KOPT-K1 (cell line): Measurements from ENCODE around the gene ST7.

ENCODE experiments used
- H3K27ac ChIP-seq: fragments of 200-600 bp; sonication (generic); 2 replicates; pipeline ENCODE4 v1.5.1; 2016; ENCODE audit warnings: antibody characterized with exemption, mild to moderate bottlenecking, low read depth, low read length; ENCODE audit not compliant: poor library complexity, severe bottlenecking
- H3K36me3 ChIP-seq: fragments of 200-600 bp; sonication (generic); 2 replicates; pipeline ENCODE4 v1.5.1; 2017; ENCODE audit warnings: antibody characterized with exemption, mild to moderate bottlenecking, low read length, moderate library complexity; ENCODE audit not compliant: insufficient read depth
- H3K9me3 ChIP-seq: fragments of 200-600 bp; sonication (generic); 2 replicates; pipeline ENCODE4 v1.5.1; 2017; ENCODE audit warnings: antibody characterized with exemption, low read length, mild to moderate bottlenecking; ENCODE audit not compliant: insufficient read depth, poor library complexity, severe bottlenecking

The ST7 gene, protein sequence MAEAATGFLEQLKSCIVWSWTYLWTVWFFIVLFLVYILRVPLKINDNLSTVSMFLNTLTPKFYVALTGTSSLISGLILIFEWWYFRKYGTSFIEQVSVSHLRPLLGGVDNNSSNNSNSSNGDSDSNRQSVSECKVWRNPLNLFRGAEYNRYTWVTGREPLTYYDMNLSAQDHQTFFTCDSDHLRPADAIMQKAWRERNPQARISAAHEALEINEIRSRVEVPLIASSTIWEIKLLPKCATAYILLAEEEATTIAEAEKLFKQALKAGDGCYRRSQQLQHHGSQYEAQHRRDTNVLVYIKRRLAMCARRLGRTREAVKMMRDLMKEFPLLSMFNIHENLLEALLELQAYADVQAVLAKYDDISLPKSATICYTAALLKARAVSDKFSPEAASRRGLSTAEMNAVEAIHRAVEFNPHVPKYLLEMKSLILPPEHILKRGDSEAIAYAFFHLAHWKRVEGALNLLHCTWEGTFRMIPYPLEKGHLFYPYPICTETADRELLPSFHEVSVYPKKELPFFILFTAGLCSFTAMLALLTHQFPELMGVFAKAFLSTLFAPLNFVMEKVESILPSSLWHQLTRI

GRCh38 chr7:116953372-116953905 is at the start of gene ST7:
TSS of gene ST7 (plus strand) at chr7:116953501. CDS start at chr7:116953541, 40 bp downstream.
- no peak within 1 kb of the TSS for H3K27ac ChIP-seq
- H3K36me3 ChIP-seq, result no peaks in the 10 kb centered on the region
- H3K9me3 ChIP-seq, result peaks cover 4% of the 10 kb centered on the region

DNA sequence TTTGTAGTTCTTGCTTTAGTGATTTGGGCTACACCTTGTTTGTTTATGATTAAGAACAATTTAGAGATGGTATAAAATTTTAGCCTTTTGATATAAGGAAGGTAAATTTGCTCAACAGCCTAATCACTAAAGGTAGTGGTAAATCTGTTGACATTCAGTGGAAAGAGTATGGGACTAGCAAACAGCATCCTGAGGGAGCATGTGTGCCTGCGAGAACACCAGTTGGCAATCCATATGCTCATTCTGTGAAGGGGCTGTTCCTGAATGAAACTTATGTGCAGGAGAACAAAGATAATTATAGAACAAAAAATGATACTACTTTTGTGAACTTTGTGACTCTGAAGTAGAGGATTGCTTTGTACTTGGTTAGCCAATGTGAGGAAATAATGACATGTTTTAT is 46.9 kb upstream of the ST7 start:
- Histone ChIP-seq H3K36me3 (peaks cover 92% of the 10 kb centered on the region), H3K27ac (no peak overlapping the region), H3K9me3 (no peaks in the 10 kb centered on the region)

GRCh38 chr7:116910383-116910782 is 42.9 kb upstream of the ST7 start:
- peaks cover 93% of the 10 kb centered on the region for H3K36me3 ChIP-seq
- no peak overlapping the region for H3K27ac ChIP-seq

GRCh38 chr7:116911801-116912200 is 41.5 kb upstream of the ST7 start:
- H3K36me3 ChIP-seq, result peaks cover 93% of the 10 kb centered on the region
- no peak overlapping the region for H3K27ac ChIP-seq
- H3K9me3 ChIP-seq, result no peaks in the 10 kb centered on the region

More at GRCh38 chr7:116910383-116910782, 42.9 kb upstream of the ST7 start:
- no peaks in the 10 kb centered on the region for H3K9me3 ChIP-seq

DNA sequence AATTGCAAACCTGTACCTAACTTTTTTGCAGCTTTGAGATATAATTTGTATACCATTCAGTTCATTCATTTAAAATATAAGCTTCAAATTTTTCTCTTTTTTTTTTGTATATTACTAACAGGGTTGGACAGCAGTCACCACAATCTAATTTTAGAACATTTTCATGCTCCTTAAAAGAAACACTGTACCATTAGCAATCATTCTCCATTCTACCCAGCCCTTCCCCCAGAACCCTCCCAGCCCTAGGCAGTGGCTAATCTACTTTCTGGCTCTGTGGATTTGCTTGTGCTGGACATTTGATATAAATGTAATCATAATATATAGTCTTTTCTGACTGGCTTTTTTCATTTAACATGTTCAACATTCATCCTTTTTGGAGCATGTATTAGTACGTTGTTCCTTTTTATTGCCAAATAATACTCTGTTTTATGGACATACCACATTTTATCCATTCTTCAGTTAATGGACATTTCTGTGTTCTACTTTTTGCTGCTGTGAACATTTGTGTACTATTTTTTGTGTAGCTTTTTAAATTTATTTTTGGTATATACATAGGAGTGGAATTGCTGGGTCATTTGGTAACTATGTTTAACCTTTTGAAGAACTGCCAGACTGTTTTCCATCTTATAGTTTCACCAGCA is 40.9 kb upstream of the ST7 start:
- H3K27ac ChIP-seq, result no peak overlapping the region
- no peaks in the 10 kb centered on the region for H3K9me3 ChIP-seq
- peaks cover 92% of the 10 kb centered on the region for H3K36me3 ChIP-seq

GRCh38 chr7:116918704-116919103 is 34.6 kb upstream of the ST7 start:
- peaks cover 60% of the 10 kb centered on the region for H3K36me3 ChIP-seq
- H3K27ac ChIP-seq, result no peak overlapping the region
- H3K9me3 ChIP-seq, result no peaks in the 10 kb centered on the region

- Histone ChIP-seq H3K36me3 (peaks cover 46% of the 10 kb centered on the region), H3K9me3 (no peaks in the 10 kb centered on the region), H3K27ac (no peak overlapping the region)
These were observed 32.9 kb upstream of the ST7 start for GRCh38 chr7:116920359-116920758.

- Histone ChIP-seq H3K9me3 (no peaks in the 10 kb centered on the region), H3K27ac (no peak overlapping the region), H3K36me3 (peaks cover 26% of the 10 kb centered on the region)
These were observed 30.8 kb upstream of the ST7 start for GRCh38 chr7:116922545-116922944.

GRCh38 chr7:116924741-116925140 is 28.6 kb upstream of the ST7 start:
- H3K9me3 ChIP-seq, result no peaks in the 10 kb centered on the region
- peaks cover 9% of the 10 kb centered on the region; the same call in 1 of the 2 replicates for H3K36me3 ChIP-seq
- H3K27ac ChIP-seq, result no peak overlapping the region

DNA sequence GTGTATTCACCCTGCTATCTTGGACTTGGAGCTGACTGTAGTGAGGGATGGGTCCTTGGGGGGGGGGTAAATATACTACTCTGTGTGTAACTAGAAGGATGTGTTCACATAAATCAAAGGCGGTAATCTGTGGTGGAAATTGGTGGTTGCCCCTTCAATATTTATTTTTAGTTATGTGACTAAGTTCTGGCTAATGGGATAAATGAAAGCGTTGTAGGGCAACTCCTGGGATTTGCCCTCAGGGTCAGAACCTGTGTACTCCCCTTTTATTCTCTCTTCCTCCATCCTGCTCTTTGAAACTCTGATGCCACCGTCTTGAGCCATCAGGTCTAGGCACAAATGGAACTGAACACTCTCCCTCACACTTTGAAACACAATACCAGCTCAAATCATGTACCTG is 24.3 kb upstream of the ST7 start:
- Histone ChIP-seq H3K27ac (no peak overlapping the region), H3K9me3 (no peaks in the 10 kb centered on the region), H3K36me3 (no peaks in the 10 kb centered on the region)

DNA sequence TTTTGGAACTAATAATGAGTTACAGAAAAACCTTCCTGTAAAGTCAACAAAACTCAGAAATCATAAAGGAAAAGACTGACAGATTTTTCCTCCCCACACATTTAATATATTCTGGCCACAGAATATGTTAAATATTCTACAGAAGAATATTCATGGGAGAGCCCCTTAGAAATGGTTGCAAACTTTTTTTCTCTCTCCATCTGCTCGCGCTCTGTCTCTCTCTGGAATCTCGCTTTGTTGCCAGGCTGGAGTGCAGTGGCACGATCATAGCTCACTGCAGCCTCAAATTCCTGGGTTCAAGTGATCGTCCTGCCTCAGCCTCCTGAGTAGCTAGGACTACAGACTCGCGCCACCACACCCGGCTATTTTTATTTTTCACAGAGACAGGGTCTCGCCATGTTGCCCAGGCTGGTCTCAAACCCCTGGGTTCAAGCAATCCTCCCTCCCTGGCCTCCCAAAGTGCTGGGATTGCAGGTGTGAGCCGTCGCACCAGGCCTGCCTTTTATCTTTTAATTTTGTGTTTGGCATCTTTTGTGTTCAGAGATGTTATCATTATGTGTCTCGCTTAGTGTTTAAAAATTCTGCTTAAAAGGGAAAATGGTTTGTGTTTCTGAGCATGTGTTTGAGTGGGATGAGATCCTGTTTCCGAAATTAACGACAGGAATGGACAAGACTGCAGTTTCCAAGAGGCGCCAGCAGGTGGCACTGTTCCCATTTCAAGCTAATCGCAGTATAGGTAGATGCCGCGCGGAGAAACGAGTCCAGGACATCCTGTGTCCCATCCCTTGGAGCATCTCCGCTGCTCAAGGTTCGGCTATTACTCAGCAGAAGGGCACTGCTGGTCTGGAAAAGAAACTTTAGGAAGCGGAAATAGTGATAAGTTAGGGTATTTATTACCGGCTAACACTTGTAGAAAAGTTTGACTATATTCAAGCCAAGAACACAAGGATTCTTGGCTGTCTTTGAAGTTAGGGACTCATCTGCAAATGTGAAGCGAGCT is 23.1 kb upstream of the ST7 start:
- H3K9me3 ChIP-seq, result no peaks in the 10 kb centered on the region
- H3K27ac ChIP-seq, result no peak overlapping the region
- no peaks in the 10 kb centered on the region for H3K36me3 ChIP-seq

DNA sequence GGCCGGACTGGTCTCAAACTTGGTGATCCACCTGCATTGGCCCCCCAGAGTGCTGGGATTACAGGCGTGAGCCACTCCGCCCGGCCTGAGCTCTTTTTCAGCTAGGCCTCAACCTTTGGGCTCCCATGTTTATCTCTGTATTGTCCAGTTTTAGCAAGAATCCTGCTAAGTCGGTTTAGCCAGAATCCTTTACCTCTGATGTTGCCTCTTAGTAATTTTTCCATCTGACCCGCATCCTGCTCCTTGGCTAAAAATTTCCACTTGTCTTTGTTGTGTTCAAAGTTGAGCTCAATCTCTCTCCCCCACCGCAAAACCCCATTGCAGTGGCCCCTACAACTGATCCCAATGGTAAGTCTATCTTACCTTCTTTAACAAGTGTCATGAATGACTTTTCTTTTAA is 20.7 kb upstream of the ST7 start:
- Histone ChIP-seq H3K9me3 (no peaks in the 10 kb centered on the region), H3K36me3 (no peaks in the 10 kb centered on the region), H3K27ac (no peak overlapping the region)

DNA sequence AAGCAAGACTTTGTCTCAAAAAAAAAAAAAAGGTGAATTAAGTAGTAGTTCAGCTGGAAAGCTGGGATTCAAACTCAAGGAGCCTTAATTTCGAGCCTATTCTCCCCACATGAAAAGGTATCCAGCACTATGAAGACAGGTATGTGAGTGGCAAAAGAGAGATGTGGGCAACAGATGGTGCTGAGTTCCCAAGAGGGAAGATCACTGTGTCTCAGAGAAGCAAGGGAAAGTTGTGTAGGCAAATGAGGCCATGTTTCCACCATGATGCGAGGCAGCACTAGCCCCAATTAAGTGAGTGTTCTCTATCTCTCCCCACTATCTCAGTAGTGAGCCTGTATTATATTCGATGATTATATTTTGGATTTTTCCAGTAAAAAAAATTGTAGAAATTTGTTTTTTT is 19.8 kb upstream of the ST7 start:
- Histone ChIP-seq H3K27ac (no peak overlapping the region), H3K9me3 (no peaks in the 10 kb centered on the region), H3K36me3 (no peaks in the 10 kb centered on the region)

DNA sequence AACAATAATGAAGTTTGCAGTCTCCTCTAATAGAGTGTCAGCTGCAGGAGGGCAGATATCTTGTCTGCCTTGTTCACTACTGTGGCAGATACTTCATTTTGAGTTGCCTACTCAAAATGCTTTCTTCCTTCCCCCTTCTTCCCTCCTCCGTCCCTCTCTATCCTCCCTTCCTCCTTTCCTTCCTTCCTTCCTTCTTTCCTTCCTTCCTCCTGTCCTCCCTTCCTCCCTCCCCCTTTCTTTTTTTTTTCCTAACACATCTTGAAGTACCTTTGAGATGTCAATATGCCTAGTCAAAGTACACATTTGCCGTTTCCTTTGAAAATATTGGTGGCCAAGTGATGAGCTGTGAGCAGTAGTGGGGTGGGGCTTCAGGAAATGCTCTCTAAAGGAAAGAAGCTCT is 18.7 kb upstream of the ST7 start:
- H3K27ac ChIP-seq, result no peak overlapping the region
- no peaks in the 10 kb centered on the region for H3K9me3 ChIP-seq
- H3K36me3 ChIP-seq, result no peaks in the 10 kb centered on the region
